ENCODE measurements around the gene ILRUN. TPM values are rescaled to one million over a fixed set of nuclear protein-coding genes. Genes with fewer than 3 reads are reported as not detected.

Gene ILRUN
- polyA plus RNA-seq, 1 donor (not counting 4 experiments of a cell fraction or from before 2014, with no cell fraction given) = 64.1 TPM

DNA sequence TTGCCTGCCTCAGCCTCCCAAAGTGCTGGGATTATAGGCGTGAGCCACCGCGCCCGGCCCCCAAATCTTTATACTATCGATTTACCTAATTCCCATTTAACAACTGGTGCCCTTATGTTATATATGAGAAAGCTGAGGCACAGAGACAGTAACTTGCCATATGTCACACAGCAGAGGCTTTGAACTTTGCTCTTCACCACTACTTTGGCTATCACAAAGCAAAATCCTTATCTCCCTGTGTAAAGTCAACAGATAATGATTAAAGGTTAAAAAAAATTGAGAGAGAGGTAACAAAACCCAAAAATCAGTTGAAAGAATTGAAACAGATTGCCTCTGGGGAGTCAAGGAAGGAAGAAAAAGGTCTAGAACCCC, 22.3 kb downstream of the ILRUN start:
- peak overlapping the region; percentile 2 for H3K4me2 ChIP-seq (ENCODE audit: control insufficient read depth, extremely low read depth, insufficient read depth, low read depth, low read length)

DNA sequence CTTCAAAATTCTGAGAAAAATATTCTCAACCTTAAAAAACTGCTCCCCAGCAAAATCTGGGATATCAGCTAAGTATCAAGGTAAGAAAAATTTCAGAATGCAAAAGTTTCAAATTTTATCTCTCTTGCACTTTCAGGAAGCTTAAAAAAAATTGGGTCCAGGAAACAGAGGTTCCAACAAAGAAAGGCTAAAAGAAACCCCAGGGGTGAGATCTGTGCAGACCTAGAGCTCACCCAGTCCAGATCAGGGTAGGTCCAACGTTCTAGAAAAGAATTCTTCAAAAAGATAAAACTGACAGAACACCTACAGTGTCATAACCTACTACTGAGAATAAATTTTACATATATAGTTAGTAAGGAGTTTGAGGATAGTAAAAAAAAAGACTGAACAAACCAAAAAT, 23.5 kb downstream of the ILRUN start:
- peaks cover 91% of the 10 kb centered on the region for H3K79me2 ChIP-seq (ENCODE audit: control insufficient read depth, insufficient read depth, low read length)
- dilution Hi-C loops (cut with MboI; ENCODE audit: extremely low pct_ligation_motif_present, low sequenced_read_pairs) = no loop called here
- no peaks in the 10 kb centered on the region for H3K9me3 ChIP-seq (ENCODE audit: control insufficient read depth, low read depth, low read length)
- H3K36me3 ChIP-seq (ENCODE audit: control insufficient read depth in 2 of 2, extremely low read depth in 1 of 2, insufficient read depth in 2 of 2, low read length in 2 of 2) = peaks cover 0 to 9% of the 10 kb centered on the region in 2 experiments
- DNase-seq (ENCODE audit: low read depth, low spot score) = no peak
- no peak overlapping the region for H3K4me3 ChIP-seq (ENCODE audit: control insufficient read depth in 2 of 3, extremely low read depth in 1 of 3, insufficient read depth in 2 of 3, low read depth in 1 of 3, low read length in 3 of 3)
- no peak overlapping the region for H3K4me2 ChIP-seq (ENCODE audit: control insufficient read depth, extremely low read depth, insufficient read depth, low read depth, low read length)
- no peak overlapping the region for H2AFZ ChIP-seq (ENCODE audit: control insufficient read depth, low read length)
- TF ChIP-seq EZH2 (IDR thresholded peaks at IDR 0.05; ENCODE audit: low read length) = no peak
- TF ChIP-seq, protein P1, sequence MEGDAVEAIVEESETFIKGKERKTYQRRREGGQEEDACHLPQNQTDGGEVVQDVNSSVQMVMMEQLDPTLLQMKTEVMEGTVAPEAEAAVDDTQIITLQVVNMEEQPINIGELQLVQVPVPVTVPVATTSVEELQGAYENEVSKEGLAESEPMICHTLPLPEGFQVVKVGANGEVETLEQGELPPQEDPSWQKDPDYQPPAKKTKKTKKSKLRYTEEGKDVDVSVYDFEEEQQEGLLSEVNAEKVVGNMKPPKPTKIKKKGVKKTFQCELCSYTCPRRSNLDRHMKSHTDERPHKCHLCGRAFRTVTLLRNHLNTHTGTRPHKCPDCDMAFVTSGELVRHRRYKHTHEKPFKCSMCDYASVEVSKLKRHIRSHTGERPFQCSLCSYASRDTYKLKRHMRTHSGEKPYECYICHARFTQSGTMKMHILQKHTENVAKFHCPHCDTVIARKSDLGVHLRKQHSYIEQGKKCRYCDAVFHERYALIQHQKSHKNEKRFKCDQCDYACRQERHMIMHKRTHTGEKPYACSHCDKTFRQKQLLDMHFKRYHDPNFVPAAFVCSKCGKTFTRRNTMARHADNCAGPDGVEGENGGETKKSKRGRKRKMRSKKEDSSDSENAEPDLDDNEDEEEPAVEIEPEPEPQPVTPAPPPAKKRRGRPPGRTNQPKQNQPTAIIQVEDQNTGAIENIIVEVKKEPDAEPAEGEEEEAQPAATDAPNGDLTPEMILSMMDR (optimal IDR thresholded peaks at IDR 0.05 in 1 of 3, IDR thresholded peaks at IDR 0.05 in 1 of 3, conservative IDR thresholded peaks at IDR 0.05 in 1 of 3; ENCODE audit: extremely low read depth in 1 of 3, insufficient read depth in 2 of 3, low read length in 3 of 3) = no peak
- H4K20me1 ChIP-seq (ENCODE audit: control insufficient read depth, extremely low read depth, insufficient read depth, low read length) = no peaks in the 10 kb centered on the region
- H3K27ac ChIP-seq (ENCODE audit: control insufficient read depth, insufficient read depth, low read length) = peak overlapping the region; percentile 89
- H3K9ac ChIP-seq (ENCODE audit: control insufficient read depth, extremely low read depth, insufficient read depth, low read length) = no peak overlapping the region
- H3K27me3 ChIP-seq (ENCODE audit: control insufficient read depth, extremely low read depth, insufficient read depth, low read length) = no peaks in the 10 kb centered on the region
- FAIRE-seq = no peak
- H3K9me1 ChIP-seq (ENCODE audit: control insufficient read depth, extremely low read depth, insufficient read depth, low read length) = no peaks in the 10 kb centered on the region
- peaks cover 26% of the 10 kb centered on the region for H3K4me1 ChIP-seq (ENCODE audit: control insufficient read depth, extremely low read depth, insufficient read depth, low read length)

More for the DNA sequence above, 22.3 kb downstream of the ILRUN start:
- no peaks in the 10 kb centered on the region for H3K9me3 ChIP-seq (ENCODE audit: control insufficient read depth, low read depth, low read length)
- no peak overlapping the region for H2AFZ ChIP-seq (ENCODE audit: control insufficient read depth, low read length)
- no peaks in the 10 kb centered on the region for H3K27me3 ChIP-seq (ENCODE audit: control insufficient read depth, extremely low read depth, insufficient read depth, low read length)
- H4K20me1 ChIP-seq (ENCODE audit: control insufficient read depth, extremely low read depth, insufficient read depth, low read length) = no peaks in the 10 kb centered on the region
- peaks cover 87% of the 10 kb centered on the region for H3K79me2 ChIP-seq (ENCODE audit: control insufficient read depth, insufficient read depth, low read length)
- dilution Hi-C loops (cut with MboI; ENCODE audit: extremely low pct_ligation_motif_present, low sequenced_read_pairs) = no loop called here
- no peak overlapping the region for H3K27ac ChIP-seq (ENCODE audit: control insufficient read depth, insufficient read depth, low read length)
- DNase-seq (ENCODE audit: low read depth, low spot score) (no peak), FAIRE-seq (no peak)
- no peak overlapping the region for H3K4me3 ChIP-seq (ENCODE audit: control insufficient read depth in 2 of 3, extremely low read depth in 1 of 3, insufficient read depth in 2 of 3, low read depth in 1 of 3, low read length in 3 of 3)
- no peaks in the 10 kb centered on the region for H3K9me1 ChIP-seq (ENCODE audit: control insufficient read depth, extremely low read depth, insufficient read depth, low read length)
- peaks cover 0 to 9% of the 10 kb centered on the region in 2 experiments for H3K36me3 ChIP-seq (ENCODE audit: control insufficient read depth in 2 of 2, extremely low read depth in 1 of 2, insufficient read depth in 2 of 2, low read length in 2 of 2)
- no peak overlapping the region for H3K9ac ChIP-seq (ENCODE audit: control insufficient read depth, extremely low read depth, insufficient read depth, low read length)
- H3K4me1 ChIP-seq (ENCODE audit: control insufficient read depth, extremely low read depth, insufficient read depth, low read length) = peaks cover 26% of the 10 kb centered on the region
- TF ChIP-seq, protein P1 (optimal IDR thresholded peaks at IDR 0.05 in 1 of 3, IDR thresholded peaks at IDR 0.05 in 1 of 3, conservative IDR thresholded peaks at IDR 0.05 in 1 of 3; ENCODE audit: extremely low read depth in 1 of 3, insufficient read depth in 2 of 3, low read length in 3 of 3) = no peak
- TF ChIP-seq EZH2 (IDR thresholded peaks at IDR 0.05; ENCODE audit: low read length) = no peak
